HCT116 (cell line): ENCODE data around the gene TNFAIP3.

Experiments
- CTCF ChIP-seq, 3 experiments: fragments of 200-600 bp in 1 of 3; sonication (generic) in 1 of 3; IDR thresholded peaks in 2 of 3; conservative IDR thresholded peaks in 1 of 3; 2 replicates each; pipeline ENCODE4 v1.5.1; 2012 to 2017; ENCODE audit warnings: low read depth in 2 of 3, low read length in 2 of 3, antibody characterized with exemption in 1 of 3, borderline replicate concordance in 1 of 3, control low read depth in 1 of 3, mild to moderate bottlenecking in 1 of 3, mixed read lengths in 1 of 3, mixed run types in 1 of 3, moderate library complexity in 1 of 3; ENCODE audit not compliant: insufficient read depth in 1 of 3
- EZH2phosphoT487 ChIP-seq: fragments of 200-600 bp; IDR thresholded peaks from 2 replicates; pipeline ENCODE4 v1.6.1; 2018; ENCODE audit warnings: antibody characterized with exemption, borderline replicate concordance

GRCh38 chr6:137881522-137881886 lies 14.4 kb downstream of the TNFAIP3 start:
- no peak for TF ChIP-seq CTCF (IDR thresholded peaks at IDR 0.05 in 2 of 3, conservative IDR thresholded peaks at IDR 0.05 in 1 of 3; ENCODE audit: borderline replicate concordance in 1 of 3, insufficient read depth in 1 of 3, low read depth in 2 of 3, low read length in 2 of 3)
- no peak for TF ChIP-seq EZH2phosphoT487
